GM12892 (cell line): ENCODE measurements around the gene CAPN3.

Source experiments
- POLR2A ChIP-seq: IDR thresholded peaks from 2 replicates; pipeline ENCODE4 v1.6.1; 2011; ENCODE audit warnings: low read depth, low read length, control low read depth
- POLR2AphosphoS5 ChIP-seq: IDR thresholded peaks from 2 replicates; pipeline ENCODE4 v1.6.1; 2011; ENCODE audit warnings: low read depth, low read length, control low read depth

DNA sequence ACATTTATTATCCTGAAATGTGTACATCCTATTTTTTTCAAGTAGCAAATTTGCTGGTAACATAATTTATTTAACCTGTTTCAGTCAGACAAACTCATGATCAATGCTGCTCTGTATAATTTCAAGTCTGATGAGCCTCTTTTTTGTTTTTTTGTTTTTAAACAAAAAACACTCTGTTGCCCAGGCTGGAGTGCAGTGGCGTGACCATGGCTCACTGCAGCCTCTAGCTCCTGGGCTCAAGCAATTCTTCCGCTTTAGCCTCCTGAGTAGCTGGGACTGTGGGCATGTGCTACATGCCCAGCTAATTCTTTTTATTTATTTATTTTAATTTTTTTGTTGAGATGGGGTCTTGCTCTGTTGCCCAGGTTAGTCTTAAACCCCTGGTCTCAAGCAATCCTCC lies 40.1 kb upstream of the CAPN3 start:
- TF ChIP-seq POLR2AphosphoS5 (no peak), POLR2A (no peak)
